HG02798 (cell line): ENCODE results near the gene GSX2.
A peak's percentile ranks its signal among the peaks of the same experiment; 100 is the strongest.

Source experiments
- ATAC-seq: cut with Tn5 transposase; IDR thresholded peaks from one replicate; pipeline ENCODE4 v1.9.1; 2021; ENCODE audit warnings: mild to moderate bottlenecking; ENCODE audit not compliant: unreplicated experiment, poor library complexity

The GSX2 gene

DNA sequence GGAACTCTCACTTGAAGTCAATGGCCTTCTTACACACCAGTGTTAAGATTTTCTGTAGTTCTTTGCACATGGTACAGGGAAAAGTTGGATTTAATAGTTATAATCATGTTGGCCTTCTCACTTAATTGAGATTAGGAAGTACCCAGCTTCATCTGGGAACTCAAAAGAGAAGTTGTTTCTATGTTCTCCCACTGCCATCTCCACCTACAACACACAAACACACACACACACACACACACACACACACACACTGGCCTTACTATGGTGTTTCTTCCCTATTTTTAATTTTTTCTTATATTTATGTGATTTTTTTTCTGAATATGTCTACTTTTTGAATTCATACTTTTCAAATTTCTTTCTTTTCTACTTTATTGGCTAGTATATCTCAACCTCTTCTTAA is 25.6 kb upstream of the GSX2 start:
- ATAC-seq, result no peak

DNA sequence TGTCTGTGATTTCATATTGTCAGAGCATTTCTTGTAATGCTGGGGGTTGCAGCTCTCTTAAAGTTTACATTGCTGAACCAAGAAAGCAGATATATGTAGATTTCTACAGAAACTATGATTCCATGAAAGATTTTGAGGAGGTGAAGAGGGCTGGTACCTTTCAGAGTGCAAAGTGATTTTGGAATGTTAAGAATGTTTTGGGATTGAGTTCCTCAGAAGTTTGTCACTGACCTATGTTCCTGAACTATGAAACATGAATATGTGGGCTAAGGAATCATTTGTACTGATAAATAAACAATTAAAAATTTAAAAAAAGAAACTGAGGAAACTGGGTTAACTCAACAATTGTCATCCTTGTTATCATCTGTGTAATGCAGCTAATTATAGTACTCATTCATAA is 23.3 kb upstream of the GSX2 start:
- no peak for ATAC-seq

DNA sequence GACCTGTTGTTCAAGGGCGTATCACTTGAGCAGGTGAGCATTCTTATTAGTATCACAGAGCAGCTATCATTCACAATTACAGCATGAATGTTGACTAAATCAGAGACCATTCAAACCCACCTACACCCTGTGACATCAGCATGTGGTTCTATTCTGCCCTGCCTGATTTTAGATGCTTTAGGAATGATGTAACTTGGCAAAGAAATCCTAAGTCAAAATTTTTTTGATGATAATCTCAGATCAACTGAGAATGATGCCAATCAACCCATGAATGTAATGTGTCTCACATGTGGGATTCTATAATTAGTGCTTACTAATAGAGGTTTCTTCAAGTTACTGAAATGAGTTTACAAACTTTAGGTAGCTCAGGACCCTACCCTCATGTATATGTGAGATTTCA is 22.2 kb upstream of the GSX2 start:
- no peak for ATAC-seq

DNA sequence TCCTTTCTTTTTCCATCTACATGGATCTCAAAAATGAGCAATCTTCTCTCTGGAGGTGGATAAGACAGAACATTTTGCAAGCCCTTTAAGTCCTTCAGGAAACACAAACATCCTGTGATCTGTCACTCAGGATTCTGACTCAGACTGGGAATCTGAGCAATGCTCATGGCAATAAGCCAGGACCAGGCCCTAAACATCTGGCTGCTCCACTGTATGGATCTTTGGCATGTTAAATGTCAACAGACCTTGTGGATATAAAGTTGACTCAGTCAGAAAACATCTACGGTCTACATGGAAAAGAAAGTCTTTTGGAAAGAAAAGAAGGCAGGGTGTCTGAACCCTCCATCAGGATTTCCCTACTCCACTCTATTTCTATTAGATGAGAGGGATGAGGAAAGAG is 17.8 kb upstream of the GSX2 start:
- ATAC-seq, result no peak

DNA sequence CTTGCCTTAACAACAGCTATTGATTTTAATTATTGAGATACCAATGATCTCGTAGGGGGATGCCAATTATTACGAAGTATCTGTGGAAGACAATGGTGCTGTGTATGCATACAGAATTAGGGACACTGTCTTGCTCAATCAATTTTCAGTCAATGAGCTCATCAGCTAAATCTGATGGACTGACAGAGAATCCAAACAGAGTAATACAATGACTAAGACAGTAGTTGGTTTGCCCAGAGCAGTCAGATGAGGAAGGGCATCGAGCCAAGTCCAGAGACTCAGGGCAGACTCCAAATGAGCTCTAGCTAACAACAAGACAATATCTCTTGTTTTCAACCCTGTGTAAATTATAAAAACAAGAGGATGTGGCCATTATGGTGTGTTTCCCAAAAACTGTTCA is 14.7 kb upstream of the GSX2 start:
- no peak for ATAC-seq

DNA sequence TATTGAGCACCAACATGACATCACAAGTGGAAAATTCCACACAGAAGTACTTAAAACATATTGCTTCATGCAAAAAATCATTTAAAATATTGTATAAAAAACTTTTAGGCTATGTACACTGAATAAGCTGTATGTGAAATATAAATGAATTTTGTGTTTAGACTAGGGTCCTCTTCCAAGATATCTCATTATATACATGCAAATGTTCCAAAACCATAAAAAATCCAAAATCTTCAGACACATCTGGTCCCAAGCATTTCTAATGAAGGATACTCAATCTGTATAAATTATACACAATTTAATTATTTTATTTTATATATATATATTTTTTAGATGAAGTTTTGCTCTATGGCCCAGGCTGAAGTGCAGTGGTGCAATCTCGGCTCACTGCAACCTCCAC is 10.1 kb upstream of the GSX2 start:
- ATAC-seq, result no peak

DNA sequence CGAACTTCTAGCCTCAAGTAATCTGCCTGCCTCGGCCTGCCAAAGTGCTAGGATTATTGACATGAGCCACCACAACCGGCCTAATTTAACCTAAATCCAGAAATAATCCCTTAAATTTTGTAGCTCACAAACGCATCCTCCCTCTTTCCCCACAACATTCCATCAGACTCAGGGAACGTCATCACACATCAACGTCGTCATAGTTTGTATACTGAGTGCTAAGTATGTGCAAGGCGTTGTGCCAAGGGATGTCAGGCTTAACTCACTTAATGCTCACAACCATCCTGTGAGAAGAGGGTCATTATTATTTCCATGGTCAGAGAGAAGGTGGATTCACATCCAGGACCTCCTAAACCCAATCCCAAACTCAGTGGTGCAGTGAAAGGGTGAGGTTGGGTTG is 9.6 kb upstream of the GSX2 start:
- ATAC-seq, result no peak

DNA sequence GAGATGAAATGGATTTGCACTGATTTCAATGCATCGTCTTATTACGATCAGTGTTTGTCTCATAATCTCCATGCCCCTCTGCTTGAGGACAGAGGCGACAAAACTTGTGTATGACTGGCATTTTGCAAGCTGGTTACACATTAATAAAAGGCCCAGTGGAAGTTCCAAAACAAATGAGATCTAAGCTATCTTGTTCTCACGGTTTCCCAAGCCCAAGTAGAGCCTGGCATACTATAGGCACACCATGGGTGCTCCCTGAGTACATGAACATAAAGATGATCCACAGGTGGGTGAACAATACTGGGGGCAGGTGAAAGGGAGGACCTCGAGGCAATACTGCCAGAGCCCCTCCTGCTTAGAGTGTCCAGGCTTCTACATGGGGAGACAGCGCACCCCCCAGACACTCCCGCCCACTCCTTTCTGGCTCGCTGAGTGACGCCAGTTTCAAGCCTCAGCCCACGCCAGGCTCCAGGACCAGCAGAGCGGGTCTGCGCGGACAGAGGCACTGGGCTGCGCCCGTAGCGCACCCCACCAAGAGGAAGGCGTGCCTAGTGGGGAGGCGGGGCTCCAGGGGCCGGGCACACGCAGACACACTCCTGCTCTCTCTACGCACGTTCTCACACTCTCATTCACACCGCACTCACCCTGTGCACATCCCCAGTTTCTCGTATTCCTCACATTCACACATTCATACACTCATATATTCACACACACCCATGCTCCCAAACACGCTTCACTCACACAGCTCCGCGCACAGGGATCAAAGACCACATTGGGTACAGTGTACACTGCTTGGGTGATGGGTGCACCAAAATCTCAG is 8.9 kb upstream of the GSX2 start:
- peak; percentile 77 for ATAC-seq

DNA sequence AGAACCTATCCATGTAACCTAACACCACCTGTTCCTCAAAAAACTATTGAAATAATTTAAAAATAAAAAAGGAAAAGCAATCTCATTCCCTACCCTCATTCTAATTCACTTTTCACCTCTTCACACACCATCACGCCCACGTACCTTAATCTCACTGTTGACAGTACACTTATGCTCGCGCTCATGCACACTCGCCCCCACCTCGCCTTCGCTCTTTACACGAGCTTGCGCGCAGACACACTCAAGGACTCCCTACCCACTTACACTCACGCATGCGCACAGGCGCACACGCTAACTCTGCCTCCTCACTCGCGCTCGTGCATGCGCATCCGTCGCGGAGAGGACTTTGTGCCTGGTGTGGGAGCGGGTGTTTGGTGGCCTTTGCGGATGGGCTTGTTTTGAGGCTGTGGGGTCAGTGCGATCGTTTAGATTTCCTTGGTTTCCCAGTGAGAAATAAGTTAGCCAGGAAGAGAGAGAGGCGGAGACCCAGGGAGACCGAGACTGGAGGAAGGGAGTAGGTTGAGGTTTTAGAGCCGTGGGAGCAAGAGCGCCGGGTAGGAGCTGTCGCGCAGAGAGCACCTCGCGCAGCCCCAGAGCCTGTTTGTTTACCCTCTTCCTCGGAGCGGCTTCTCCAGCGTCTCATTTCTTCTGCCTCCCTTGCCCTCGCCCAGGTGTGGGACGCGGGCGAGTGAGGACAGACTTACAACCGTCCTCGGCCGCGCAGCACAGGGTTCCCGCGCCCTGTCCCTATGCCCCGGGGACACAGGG is 8.1 kb upstream of the GSX2 start:
- peak; percentile 88 for ATAC-seq

DNA sequence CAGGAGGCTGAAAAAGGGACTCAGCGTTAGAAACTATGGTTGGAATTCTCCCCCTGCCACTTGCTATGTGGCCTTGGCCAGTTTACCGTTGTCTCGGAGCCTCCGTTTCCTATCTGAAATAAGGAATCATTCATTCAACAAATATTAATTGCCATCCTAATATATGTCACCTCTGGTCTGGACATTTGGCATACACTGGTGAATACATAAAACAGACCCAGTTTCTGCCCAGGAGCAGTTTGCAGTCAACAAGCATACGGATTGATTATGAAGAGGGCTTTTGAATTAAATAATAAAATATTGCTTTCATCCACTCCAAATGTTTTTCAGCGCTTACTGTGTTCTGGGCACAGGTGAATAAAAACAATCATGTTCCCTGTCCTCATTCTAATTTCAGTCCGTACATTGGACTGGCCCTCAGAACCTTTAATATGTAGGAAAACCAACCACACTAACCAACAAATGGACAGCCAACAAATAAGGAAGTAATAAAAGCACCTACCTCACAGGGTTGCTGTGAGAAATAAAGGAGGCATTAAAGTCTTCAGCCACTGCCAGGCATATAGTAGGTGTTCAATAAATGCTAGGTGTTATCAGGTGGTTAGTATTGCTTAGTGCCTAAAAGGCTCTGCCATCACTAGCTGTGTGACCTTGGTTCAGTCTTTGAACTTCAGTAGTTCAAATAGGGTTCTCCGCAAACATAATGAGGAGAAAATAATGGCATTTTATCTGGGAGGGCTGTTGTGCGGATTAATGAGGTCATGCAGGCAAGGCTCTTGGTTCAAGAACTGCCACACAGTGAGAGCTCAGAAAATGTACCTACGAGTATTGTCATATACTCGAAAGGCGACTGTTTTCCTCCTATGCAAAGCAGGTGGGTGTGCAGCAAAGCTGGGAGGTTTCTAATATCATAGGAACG is 7.3 kb upstream of the GSX2 start:
- no peak for ATAC-seq

DNA sequence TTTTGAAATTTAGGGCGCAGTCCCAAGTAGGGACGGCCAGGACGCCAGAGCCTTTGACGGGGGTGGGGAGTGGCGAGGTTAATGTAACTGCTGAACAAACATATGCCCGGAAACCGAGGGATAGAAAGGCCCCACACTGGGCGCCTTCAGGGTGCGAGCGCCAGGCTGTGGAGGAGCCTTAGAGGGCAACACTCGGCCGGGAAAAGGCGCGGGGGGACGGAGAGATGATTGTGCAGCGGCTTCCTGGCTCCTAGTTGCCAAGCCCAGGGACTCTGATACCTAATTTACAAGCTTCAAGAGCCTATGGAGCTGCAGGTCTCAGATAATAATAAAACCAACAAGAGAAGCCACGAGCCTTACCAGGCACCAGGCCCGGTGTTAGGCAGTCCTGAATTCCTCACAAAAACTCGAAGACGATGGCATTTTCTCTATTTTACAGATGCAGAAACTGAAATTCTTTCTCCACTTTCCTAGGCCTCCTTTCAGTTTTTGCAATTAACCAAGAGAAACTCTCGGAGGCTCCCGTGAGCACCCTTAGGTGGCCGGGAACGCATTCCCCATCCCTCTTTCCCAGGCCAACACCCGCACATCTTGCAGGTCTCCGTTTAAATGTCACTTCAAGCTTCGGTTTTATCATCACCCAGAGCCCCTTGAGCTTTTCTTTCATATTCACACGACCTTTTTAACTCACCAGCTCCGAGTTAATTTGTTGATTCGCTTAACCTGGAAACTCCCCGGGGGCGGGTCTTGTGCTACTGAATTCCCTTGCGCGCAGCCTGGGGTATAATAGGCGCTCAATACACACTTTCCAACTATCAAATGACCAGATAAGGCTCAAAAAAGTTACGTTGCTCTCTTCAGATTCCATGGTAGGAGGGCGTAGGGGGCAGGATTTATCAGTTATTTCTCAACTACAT is 6.4 kb upstream of the GSX2 start:
- ATAC-seq, result no peak

DNA sequence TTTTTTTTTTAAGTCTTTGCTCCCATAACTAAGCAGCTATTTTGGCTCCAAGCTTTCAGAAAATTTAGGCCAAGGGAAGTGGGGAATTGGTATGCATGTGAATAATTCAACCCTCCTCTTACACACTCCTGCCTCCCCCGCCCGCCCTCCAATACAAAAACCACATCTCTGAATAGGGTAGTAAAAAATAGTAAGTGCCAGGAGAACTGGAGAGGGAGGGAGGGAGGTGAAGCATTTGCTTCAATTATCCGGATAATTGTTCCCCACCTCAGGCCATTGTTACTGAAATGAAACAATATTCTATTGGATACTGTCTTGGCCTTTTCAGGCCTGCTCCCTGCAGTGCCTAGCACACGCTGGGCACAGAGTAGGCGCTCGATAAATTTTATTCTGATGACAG is 5.5 kb upstream of the GSX2 start:
- no peak for ATAC-seq

DNA sequence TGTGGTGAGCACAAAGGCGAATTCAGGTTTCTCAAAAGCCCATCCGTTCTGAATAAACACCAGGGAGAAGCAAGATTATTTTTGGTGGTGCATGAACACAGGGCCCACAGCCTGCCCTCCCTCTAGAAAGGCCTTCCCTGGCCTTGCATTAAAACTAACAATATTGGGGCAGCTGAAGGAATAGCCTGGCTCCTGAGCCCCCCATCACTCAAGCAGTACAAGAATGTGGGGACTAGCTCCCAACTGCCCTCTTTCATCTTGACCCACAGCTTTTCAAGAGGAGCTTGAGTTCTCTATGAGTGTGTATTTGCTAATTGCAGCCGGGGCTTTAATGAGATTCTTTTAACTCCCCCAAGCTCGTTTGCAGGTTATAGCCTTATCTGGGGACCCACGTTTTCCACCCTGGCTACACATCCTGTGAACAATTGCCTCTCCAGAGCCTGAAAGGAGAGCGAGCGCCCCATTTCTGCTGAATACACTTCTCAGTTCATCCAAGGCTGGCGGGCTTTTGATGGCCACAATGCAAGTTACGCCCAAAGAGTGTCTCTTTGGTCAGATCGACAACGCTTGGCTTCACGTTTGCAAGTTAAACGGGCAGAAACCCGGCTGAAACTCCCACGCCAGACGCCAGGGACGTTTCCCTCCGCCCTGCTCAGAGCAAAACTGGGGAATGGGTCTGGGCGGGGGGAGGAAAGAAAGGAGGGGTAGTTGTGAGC is 4.7 kb upstream of the GSX2 start:
- ATAC-seq, result no peak

DNA sequence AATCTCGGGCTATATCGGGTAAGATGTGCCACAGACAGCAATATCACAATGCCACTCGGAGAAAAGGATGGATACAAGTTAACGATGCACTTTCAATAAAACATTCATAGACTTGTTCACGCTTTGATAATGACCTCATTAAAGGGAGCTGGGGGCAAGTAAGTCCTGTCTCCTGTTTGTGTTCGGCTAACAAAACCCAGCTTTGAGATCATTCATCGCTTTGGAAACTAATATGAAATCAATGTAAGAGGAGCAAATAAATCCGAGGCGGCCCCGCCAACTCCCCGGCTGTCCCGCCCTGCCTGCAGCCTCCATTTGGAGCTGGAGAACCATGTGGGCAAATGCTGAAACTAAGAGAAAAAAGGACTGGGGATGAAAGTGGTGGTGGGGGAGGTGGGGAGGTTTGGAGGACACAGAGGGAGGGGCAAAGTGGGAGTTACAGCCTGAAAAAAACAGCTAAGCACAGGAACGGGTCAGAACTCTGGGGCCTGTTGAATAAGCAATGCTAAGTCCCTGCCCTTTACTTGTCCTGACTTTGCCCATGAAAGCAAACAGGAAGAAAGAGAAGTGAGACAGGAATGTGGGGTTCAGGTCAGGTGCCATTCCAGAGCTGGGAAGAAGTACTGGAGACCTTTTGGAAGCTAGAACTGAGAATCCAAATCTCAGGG is 3.5 kb upstream of the GSX2 start:
- ATAC-seq, result no peak

DNA sequence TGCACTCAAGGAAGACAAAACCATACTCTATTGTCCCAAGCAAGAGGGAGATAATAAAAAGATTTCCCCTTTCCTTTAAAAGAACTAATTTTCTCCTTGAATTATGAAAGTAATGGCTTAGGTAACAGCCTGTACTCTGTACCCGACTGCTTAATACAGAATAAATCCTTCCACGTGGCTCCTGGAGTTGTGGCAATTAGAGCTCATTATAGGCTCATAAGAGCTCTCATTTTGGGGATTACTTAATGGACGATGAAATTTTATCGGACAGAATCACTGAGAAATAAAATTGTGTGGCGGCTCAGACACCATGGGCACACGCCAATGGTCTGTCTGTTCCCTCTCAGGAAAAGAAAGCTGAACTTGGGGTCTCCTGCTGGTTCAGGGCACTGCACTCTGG is 2.8 kb upstream of the GSX2 start:
- ATAC-seq, result no peak

DNA sequence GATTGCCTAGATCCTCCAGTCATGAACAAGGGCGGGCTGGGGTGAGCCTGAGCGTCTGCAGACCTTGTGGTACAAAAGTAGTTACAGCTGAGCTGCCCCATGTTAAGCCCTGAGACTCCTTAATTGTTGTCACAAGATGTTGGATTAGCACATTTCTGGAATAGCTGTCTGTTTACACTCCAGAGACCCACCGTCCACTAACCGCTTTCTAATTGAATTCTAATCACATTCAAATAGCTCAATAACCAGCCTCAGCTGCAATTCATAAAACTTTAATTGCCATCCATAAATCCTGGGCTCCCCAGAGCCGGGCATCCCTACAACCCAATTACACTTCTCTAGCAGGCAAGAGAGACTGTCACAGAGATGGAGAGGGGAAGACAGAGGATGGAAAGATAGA is 1.6 kb upstream of the GSX2 start:
- ATAC-seq, result no peak

DNA sequence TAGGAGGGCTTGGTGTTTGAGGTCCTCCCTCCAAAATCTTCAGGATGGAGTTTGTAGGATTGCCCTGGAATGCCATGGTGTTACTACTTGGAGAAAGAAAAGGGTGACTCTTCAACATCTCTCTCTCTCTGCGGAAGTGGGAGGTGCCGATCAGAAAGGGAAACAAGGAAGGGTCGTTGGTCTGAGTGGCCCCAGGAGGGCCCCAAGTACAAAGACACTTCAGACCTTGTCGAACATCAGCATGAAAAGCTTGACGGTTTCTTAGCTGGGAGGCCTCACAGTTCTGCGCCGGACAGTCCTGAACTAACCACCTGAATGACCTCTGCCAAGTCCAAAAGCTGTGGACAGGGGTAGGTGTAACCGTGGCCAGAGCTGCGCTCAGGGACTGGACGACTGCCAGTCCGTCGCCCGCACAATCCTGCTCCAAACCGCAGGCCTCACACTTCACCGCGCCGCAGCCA is 646 bp upstream of the GSX2 start:
- no peak for ATAC-seq

DNA sequence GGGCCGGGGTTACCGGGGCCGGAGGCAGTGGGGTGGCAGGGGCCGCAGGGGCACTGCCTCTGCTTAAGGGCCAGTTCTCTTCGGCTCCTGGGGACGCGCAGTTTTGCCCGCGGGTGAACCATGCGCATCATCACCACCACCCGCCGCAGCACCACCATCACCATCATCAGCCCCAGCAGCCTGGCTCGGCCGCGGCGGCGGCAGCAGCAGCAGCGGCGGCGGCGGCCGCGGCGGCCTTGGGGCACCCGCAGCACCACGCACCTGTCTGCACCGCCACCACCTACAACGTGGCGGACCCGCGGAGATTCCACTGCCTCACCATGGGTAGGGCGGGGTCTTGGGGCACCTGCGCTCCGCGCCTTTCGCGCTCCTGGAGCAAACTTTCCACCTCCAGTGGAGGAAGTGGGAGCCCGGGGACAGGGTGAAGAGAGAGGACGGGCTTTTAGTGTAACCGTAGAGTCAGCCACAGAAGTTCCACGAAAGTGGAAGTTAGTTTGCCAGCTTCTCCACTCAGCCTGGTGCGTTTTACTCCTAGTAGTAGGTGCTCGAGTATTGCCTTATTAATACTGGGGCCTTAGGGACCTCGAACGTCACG is 729 bp downstream of the GSX2 start:
- no peak for ATAC-seq
